Thyroid gland (tissue), 4 donors: ENCODE results near the gene PXDN.

Source experiments
- CTCF ChIP-seq, 6 experiments: fragments of 200-600 bp in 3 of 6; fragments of 450-650 bp in 3 of 6; sonication (generic) in 3 of 6; IDR thresholded peaks; one replicate each; pipeline ENCODE4 v1.5.1; 2016 to 2019; ENCODE audit warnings: antibody characterized with exemption in 6 of 6, mild to moderate bottlenecking in 2 of 6, inconsistent platforms in 1 of 6, moderate library complexity in 1 of 6
- POLR2A ChIP-seq, 2 donors: fragments of 450-650 bp; IDR thresholded peaks; one replicate each; pipeline ENCODE4 v1.6.1; 2017; ENCODE audit warnings: antibody characterized with exemption in 2 of 2, mild to moderate bottlenecking in 2 of 2, moderate library complexity in 1 of 2

GRCh38 chr2:1588051-1588977, 156.0 kb downstream of the PXDN start:
- TF ChIP-seq CTCF (IDR thresholded peaks at IDR 0.05) (no peak), POLR2A (IDR thresholded peaks at IDR 0.05) (no peak)
